Measurements from ENCODE around the gene TMEM115.
"Not testable (repeated sequence)": the region's sequence is repeated elsewhere in the genome, so short reads cannot be mapped to it uniquely, and the experiment has no call there.

Gene TMEM115

DNA sequence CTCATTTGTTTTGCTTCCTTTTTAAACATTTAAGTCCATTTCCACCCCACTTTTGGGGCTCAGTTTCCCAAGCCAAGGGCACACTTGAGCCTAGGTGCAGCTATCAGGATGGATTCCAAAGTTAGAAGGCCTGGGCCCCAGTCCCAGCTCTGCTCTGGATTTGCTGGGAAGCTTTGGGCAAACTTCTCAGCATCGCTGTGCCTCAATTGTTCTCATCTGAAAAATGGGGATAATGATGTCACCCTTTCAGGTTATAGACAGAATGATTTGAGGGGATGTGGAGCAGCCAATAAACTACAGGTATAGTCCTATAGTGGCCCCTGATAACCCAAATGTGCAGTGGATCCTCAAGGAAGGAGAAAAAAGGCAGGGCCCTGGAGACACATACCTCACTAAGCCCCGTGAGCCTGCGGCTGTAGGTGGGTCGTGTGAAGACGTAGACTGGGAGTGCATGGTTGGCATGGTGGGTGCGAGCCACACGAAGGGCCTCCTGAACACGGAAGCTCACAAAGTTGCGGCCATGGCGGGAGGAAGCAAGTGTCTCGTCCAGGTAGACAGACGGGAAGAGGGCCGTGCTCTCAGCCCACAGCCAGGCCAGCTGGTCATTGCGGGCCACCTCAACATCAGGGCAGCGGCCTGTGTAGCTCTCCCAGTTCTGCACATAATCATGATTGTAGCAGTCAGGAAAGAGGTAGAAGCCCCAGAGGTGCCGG lies 40.0 kb downstream of the TMEM115 start:
- in situ Hi-C loops (cut with HindIII; ENCODE audit: low sequenced_read_pairs): no loop called here

DNA sequence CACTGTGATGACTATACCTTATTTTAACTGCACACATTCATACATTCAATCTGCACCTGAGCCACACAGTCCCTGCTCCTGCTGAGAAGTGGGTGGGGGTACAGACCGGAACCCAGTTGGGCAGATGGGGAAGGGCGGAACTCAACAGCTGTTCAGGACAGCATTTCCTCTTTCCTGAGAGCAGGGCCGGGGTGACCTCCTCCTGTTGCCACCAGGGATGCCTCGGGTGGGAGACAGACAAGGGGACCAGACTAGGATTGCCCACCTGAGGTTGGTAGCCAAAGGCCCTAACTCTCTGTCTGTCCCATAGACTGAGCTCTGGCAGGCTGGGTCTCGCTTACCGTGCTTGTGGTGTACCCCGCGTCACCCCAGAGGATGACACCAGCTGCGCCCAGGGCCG lies 40.7 kb downstream of the TMEM115 start:
- in situ Hi-C loops (cut with HindIII; ENCODE audit: low sequenced_read_pairs): no loop called here

DNA sequence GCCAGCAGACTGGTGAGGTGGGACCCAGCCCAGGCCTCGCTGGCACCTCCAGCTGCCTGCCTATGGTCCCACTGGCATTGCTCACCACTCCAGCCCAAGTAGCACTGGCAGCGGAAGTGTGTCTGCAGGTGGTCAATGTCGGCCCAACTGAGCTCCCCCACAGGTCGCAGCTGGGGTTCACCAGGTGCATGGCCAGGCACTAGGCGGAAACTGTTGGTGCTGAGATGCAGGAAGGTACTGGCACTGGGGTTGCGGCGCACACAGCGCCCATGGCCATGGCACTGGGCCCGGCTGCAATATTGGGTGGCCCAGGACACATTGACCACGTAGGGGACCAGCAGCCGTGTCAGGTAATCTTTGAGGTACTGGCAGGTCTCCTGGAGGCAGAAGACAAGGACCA lies 41.2 kb downstream of the TMEM115 start:
- in situ Hi-C loops (cut with HindIII; ENCODE audit: low sequenced_read_pairs): no loop called here

DNA sequence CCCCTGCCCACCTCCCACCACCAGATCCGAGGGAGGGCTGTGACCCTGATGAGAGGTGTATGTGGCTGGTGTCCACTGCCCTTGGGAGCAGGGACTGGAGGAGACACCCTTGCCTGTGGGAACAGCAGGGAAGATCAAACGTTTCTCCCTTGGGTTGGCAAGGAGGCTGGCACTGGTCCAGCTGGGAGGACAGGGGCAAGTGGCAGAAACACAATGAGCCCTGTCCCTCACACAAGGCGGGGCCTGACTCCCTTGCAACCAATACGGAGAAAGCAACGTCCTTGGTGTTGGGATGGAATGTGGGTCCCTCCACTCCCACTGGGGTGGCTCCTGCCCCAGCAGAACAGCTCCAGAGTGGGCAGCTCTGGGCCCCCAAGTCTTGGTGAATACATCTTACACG lies 42.0 kb downstream of the TMEM115 start:
- in situ Hi-C loops (cut with HindIII; ENCODE audit: low sequenced_read_pairs): no loop called here

DNA sequence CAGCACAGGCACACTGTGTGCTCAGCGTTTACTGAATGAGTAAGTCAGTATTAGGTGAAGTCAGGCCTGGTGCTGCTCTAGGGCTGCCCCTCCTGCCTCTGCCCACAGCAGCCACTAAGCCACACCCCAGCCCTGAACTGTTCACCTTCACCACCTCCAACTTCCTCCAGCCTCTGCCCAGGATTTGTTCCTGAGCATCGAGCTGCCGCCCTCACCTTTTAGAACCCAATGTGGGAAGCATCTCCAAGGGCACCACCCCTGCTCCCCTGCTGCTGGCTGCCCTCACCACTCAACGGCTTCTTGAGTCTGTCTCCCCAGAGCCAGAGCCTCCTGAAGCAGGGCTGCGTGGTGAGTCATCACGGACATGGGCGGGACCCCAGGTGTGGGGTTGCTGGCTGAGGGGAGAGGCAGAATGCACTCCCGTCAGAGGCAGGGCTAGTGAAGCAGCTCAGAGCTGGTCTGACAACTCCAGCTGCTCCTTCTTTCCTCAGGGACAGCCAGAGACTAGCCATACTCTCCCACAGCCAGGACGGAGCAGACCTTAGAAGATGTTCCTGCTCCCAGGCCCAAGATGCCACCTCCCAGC lies 42.6 kb downstream of the TMEM115 start:
- in situ Hi-C loops (cut with HindIII; ENCODE audit: low sequenced_read_pairs): no loop called here

DNA sequence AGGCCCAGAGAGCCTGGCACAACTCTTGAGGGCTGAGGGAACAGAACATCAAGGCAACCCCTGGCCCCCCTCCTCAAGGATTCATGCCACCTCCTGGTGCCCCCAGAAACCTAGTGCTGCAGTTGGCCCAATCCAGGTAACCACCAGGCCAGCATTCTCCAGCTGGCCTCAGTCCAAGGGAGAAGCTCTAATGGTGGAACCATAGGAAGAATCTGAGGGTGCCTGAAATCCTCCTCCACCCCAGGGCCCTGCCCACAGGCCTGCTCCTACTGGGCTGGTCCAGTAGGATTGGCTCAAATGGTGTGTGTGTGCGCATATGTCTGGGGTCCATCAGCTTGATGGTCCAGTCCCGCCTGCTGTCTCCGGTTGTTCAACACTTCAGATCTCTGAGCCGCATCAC lies 44.5 kb downstream of the TMEM115 start:
- in situ Hi-C loops (cut with HindIII; ENCODE audit: low sequenced_read_pairs): no loop called here

DNA sequence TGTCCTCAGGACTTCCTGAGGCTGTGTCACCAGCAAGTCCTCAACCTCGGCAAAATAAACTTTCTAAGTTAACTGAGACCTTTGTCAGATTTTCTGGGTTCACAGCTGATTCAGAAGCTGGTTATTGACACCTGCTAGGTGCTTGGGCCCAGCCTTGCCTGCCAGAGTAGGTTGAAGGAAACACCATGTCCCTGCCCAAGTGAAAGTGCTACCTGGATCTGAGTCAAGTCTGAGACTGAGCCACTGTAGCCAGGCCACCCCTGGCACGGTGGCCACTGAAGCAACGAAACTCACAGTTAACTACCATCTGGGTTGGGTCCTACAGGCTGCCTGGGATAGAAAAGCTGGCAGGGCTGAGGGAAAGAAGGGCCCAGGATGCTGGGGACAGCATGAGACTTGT lies 45.0 kb downstream of the TMEM115 start:
- in situ Hi-C loops (cut with HindIII; ENCODE audit: low sequenced_read_pairs): no loop called here

DNA sequence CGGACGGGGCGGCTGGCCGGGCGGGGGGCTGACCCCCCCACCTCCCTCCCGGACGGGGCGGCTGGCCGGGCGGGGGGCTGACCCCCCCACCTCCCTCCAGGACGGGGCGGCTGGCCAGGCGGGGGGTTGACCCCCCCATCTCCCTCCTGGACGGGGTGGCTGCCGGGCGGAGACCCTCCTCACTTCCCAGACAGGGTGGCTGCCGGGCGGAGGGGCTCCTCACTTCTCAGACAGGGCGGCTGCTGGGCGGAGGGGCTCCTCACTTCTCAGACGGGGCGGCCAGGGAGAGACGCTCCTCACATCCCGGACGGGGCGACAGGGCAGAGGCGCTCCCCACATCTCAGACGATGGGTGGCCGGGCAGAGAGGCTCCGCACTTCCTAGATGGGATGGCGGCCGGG lies 47.3 kb downstream of the TMEM115 start:
- in situ Hi-C loops (cut with HindIII; ENCODE audit: low sequenced_read_pairs): not testable (repeated sequence)

All from endothelial cell of hepatic sinusoid (primary cell).